ENCODE data around the gene PARM1. TPM values are rescaled to one million over a fixed set of nuclear protein-coding genes. Genes with fewer than 3 reads are reported as not detected.

Gene PARM1
- total and polyA plus RNA-seq, 2 of the 4 experiments (the other 2 are of a cell fraction), result 0.07 to 0.18 TPM

DNA sequence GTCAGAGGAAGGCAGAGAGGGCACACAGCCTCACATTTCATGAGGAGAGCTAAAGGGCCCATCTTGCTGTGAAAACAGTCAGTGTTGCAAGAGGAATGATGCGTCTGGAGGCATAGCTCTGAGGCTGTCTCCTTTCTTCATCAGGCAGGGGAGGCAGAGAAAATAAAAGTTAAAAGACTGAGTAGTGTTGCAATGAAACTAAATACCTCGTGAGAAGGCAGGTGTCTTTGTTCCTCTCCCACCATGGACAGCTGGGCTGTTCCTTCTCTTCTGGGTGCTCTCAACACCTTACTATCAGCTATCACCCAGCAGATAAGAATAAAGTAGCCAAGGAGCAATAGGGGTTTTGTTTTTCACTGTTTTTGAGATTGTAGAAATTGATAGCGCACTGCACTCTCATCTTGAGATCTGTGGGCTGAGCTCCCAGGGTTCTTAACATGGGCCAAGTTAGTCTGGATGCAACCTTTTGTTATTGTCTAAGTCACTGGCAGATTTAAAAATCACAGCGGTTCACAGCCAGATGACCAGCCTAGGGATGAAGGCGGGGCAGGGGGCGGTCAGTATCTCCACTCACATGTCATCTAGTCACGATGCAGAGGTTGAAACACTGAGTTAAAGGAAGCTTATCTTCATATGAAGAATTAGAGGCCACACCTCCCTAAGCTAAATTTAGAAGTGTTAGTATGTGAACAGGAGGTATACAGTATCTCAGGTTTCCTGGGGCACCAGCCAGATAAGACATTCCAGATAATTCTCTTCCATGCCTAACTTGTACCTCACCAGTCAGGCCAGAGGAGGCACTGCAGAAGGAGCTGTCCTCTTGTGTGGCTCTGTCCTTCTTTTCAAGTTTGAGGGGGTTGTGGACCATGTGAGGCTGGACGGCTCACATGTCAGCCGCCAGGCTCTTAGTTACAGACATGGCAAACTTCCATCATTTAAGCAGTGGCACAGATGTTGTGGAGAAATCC lies 36.9 kb downstream of the PARM1 start:
- Histone ChIP-seq H4K20me1 (ENCODE audit: insufficient read depth, low read length) (no peaks in the 10 kb centered on the region), H4K8ac (ENCODE audit: low read depth in 2 of 2, low read length in 2 of 2) (no peak overlapping the region), H3K56ac (ENCODE audit: extremely low read depth, insufficient read depth, low read length) (no peak overlapping the region), H3K4me1 (ENCODE audit: control insufficient read depth, insufficient read depth, low read length) (no peaks in the 10 kb centered on the region), H4K91ac (ENCODE audit: insufficient read depth, low read depth, low read length) (no peak overlapping the region), H3K36me3 (ENCODE audit: control insufficient read depth, insufficient read depth, low read length) (no peaks in the 10 kb centered on the region), H3K23ac (ENCODE audit: low read depth, low read length) (no peak overlapping the region), H3K4ac (ENCODE audit: low read depth, low read length) (no peak overlapping the region), H4K5ac (ENCODE audit: low read depth, low read length) (no peak overlapping the region), H3K9ac (ENCODE audit: low read depth, low read length) (no peak overlapping the region), H2BK15ac (ENCODE audit: low read depth, low read length) (no peak overlapping the region), H3K18ac (ENCODE audit: low read depth, low read length) (no peak overlapping the region), H2BK20ac (ENCODE audit: low read depth, low read length) (no peak overlapping the region), H3K9me3 (ENCODE audit: control insufficient read depth, insufficient read depth, low read length) (no peaks in the 10 kb centered on the region), H2AK9ac (replicated peaks; ENCODE audit: low read depth, low read length, poor library complexity) (no peak overlapping the region), H2BK5ac (ENCODE audit: low read depth, low read length, poor library complexity, severe bottlenecking) (no peak overlapping the region), H3K4me2 (ENCODE audit: low read depth, low read length) (no peak overlapping the region), H3K27me3 (ENCODE audit: control insufficient read depth, insufficient read depth, low read length) (no peaks in the 10 kb centered on the region), H3K14ac (replicated peaks; ENCODE audit: low read depth, low read length) (no peak overlapping the region), H3K27ac (ENCODE audit: insufficient read depth, low read length) (no peak overlapping the region), H3K4me3 (ENCODE audit: insufficient read depth, low read depth, low read length) (no peak overlapping the region), H2AK5ac (ENCODE audit: low read depth, low read length) (no peak overlapping the region), H2AFZ (replicated peaks; ENCODE audit: low read length, poor library complexity) (no peak overlapping the region), H3K79me1 (ENCODE audit: low read depth in 1 of 2, low read length in 2 of 2) (no peaks in the 10 kb centered on the region), H2BK120ac (ENCODE audit: low read depth, low read length) (no peak overlapping the region), H3K9me1 (ENCODE audit: insufficient read depth, low read length) (no peaks in the 10 kb centered on the region)
- ChIA-PET POLR2A (ENCODE audit: unreplicated experiment) (interaction anchor here (0.6 kb wide), 1 partner anchor 452 kb away, joined by 4 read pairs; no protein-coding TSS in a partner anchor), CTCF (no interaction called here)
- intact Hi-C loops (cut with micrococcal nuclease), result no loop called here
- no peak for ATAC-seq (ENCODE audit: low read depth)
- TF ChIP-seq CEBPB (IDR thresholded peaks at IDR 0.05; ENCODE audit: low read depth, low read length) (no peak), MAFK (IDR thresholded peaks at IDR 0.05; ENCODE audit: low read depth, low read length) (no peak), RAD21 (IDR thresholded peaks at IDR 0.05; ENCODE audit: low read length) (no peak), RCOR1 (IDR thresholded peaks at IDR 0.05; ENCODE audit: insufficient replicate concordance, low read length) (no peak), MXI1 (IDR thresholded peaks at IDR 0.05; ENCODE audit: borderline replicate concordance, low read depth, low read length) (no peak), BHLHE40 (IDR thresholded peaks at IDR 0.05; ENCODE audit: low read depth, low read length) (no peak), SMC3 (IDR thresholded peaks at IDR 0.05; ENCODE audit: low read depth, low read length) (no peak), MAZ (IDR thresholded peaks at IDR 0.05; ENCODE audit: borderline replicate concordance, low read depth, low read length) (no peak), RFX5 (IDR thresholded peaks at IDR 0.05; ENCODE audit: low read depth, low read length) (no peak), NFE2L2 (IDR thresholded peaks at IDR 0.05; ENCODE audit: low read depth, low read length) (no peak), FOS (IDR thresholded peaks at IDR 0.05; ENCODE audit: low read depth, low read length) (no peak), POLR2A (IDR thresholded peaks at IDR 0.05; ENCODE audit: low read depth, low read length) (no peak), CHD1 (IDR thresholded peaks at IDR 0.05; ENCODE audit: low read depth, low read length) (no peak)
- TF ChIP-seq, protein P1, sequence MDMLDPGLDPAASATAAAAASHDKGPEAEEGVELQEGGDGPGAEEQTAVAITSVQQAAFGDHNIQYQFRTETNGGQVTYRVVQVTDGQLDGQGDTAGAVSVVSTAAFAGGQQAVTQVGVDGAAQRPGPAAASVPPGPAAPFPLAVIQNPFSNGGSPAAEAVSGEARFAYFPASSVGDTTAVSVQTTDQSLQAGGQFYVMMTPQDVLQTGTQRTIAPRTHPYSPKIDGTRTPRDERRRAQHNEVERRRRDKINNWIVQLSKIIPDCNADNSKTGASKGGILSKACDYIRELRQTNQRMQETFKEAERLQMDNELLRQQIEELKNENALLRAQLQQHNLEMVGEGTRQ (IDR thresholded peaks at IDR 0.05; ENCODE audit: low read depth, low read length), result no peak
- TF ChIP-seq, protein P2, sequence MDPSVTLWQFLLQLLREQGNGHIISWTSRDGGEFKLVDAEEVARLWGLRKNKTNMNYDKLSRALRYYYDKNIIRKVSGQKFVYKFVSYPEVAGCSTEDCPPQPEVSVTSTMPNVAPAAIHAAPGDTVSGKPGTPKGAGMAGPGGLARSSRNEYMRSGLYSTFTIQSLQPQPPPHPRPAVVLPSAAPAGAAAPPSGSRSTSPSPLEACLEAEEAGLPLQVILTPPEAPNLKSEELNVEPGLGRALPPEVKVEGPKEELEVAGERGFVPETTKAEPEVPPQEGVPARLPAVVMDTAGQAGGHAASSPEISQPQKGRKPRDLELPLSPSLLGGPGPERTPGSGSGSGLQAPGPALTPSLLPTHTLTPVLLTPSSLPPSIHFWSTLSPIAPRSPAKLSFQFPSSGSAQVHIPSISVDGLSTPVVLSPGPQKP (IDR thresholded peaks at IDR 0.05; ENCODE audit: borderline replicate concordance, low read depth, low read length), result no peak
- WGBS, 2 experiments (ENCODE audit: extremely low coverage in 2 of 2, insufficient read length in 1 of 2), result no CpG with 5 or more reads among the region's 9 CpGs
- dilution Hi-C loops (cut with HindIII; ENCODE audit: low sequenced_read_pairs, unreplicated experiment), result no loop called here
- DNase-seq, result no peak
- no TSS peak for BruUV-seq (replicated peaks)
- in situ Hi-C loops (cut with MboI; ENCODE audit: low sequenced_read_pairs), result no loop called here
